Measurements from ENCODE around the gene KCNMA1.

KCNMA1 gene

GRCh38 chr10:77172086-77172485 lies 465.5 kb downstream of the KCNMA1 start:
- TF ChIP-seq CTCF (IDR thresholded peaks at IDR 0.05; ENCODE audit: low read depth, low read length) = no peak
- H3K4me3 ChIP-seq (ENCODE audit: low read depth, low read length) = no peak overlapping the region
- in situ Hi-C loops (cut with HindIII; ENCODE audit: low sequenced_read_pairs) = no loop called here
- no peak for DNase-seq (ENCODE audit: low read depth, low spot score)

GRCh38 chr10:77168861-77169260 lies 468.7 kb downstream of the KCNMA1 start:
- in situ Hi-C loops (cut with HindIII; ENCODE audit: low sequenced_read_pairs) = no loop called here
- DNase-seq (ENCODE audit: low read depth, low spot score) = no peak
- no peak for TF ChIP-seq CTCF (IDR thresholded peaks at IDR 0.05; ENCODE audit: low read depth, low read length)
- no peak overlapping the region for H3K4me3 ChIP-seq (ENCODE audit: low read depth, low read length)

GRCh38 chr10:77168161-77168560 lies 469.4 kb downstream of the KCNMA1 start:
- no peak for DNase-seq (ENCODE audit: low read depth, low spot score)
- no peak overlapping the region for H3K4me3 ChIP-seq (ENCODE audit: low read depth, low read length)
- no peak for TF ChIP-seq CTCF (IDR thresholded peaks at IDR 0.05; ENCODE audit: low read depth, low read length)
- in situ Hi-C loops (cut with HindIII; ENCODE audit: low sequenced_read_pairs) = no loop called here

- peak; percentile 69 for TF ChIP-seq CTCF (IDR thresholded peaks at IDR 0.05; ENCODE audit: low read depth, low read length)
- H3K4me3 ChIP-seq (ENCODE audit: low read depth, low read length) = no peak overlapping the region
- in situ Hi-C loops (cut with HindIII; ENCODE audit: low sequenced_read_pairs) = no loop called here
- peak; percentile 77 for DNase-seq (ENCODE audit: low read depth, low spot score)
These were observed 472.0 kb downstream of the KCNMA1 start for GRCh38 chr10:77165445-77166208.

GRCh38 chr10:77164616-77165311 lies 472.8 kb downstream of the KCNMA1 start:
- in situ Hi-C loops (cut with HindIII; ENCODE audit: low sequenced_read_pairs) = no loop called here
- H3K4me3 ChIP-seq (ENCODE audit: low read depth, low read length) = no peak overlapping the region
- DNase-seq (ENCODE audit: low read depth, low spot score) = peak; percentile 56
- TF ChIP-seq CTCF (IDR thresholded peaks at IDR 0.05; ENCODE audit: low read depth, low read length) = no peak

- no peak for TF ChIP-seq CTCF (IDR thresholded peaks at IDR 0.05; ENCODE audit: low read depth, low read length)
- no peak overlapping the region for H3K4me3 ChIP-seq (ENCODE audit: low read depth, low read length)
- in situ Hi-C loops (cut with HindIII; ENCODE audit: low sequenced_read_pairs) = no loop called here
- peak; percentile 95 for DNase-seq (ENCODE audit: low read depth, low spot score)
These were observed 473.8 kb downstream of the KCNMA1 start for GRCh38 chr10:77163670-77164348.
